Vagina (tissue), 2 donors: ENCODE measurements around the gene LHFPL5.

Source experiments
- POLR2A ChIP-seq, 2 donors: fragments of 450-650 bp; IDR thresholded peaks; one replicate each; pipeline ENCODE4 v1.6.1; 2017; ENCODE audit warnings: antibody characterized with exemption in 2 of 2, mild to moderate bottlenecking in 2 of 2, moderate library complexity in 2 of 2
- POLR2AphosphoS5 ChIP-seq, 2 donors: sonication (generic); formaldehyde crosslinking; IDR thresholded peaks; one replicate each; pipeline ENCODE4 v1.9.0; 2017; ENCODE audit warnings: antibody characterized with exemption in 2 of 2, mild to moderate bottlenecking in 2 of 2, low read depth in 1 of 2; ENCODE audit not compliant: insufficient read depth in 1 of 2
- TF ChIP-seq, protein P1 (sequence below), 3 experiments: fragments of 450-650 bp in 2 of 3; fragments of 200-600 bp in 1 of 3; sonication (generic) in 1 of 3; IDR thresholded peaks; one replicate each; pipeline ENCODE4 v1.5.1; 2017 to 2019; ENCODE audit warnings: antibody characterized with exemption in 3 of 3, mild to moderate bottlenecking in 2 of 3, moderate library complexity in 2 of 3

DNA sequence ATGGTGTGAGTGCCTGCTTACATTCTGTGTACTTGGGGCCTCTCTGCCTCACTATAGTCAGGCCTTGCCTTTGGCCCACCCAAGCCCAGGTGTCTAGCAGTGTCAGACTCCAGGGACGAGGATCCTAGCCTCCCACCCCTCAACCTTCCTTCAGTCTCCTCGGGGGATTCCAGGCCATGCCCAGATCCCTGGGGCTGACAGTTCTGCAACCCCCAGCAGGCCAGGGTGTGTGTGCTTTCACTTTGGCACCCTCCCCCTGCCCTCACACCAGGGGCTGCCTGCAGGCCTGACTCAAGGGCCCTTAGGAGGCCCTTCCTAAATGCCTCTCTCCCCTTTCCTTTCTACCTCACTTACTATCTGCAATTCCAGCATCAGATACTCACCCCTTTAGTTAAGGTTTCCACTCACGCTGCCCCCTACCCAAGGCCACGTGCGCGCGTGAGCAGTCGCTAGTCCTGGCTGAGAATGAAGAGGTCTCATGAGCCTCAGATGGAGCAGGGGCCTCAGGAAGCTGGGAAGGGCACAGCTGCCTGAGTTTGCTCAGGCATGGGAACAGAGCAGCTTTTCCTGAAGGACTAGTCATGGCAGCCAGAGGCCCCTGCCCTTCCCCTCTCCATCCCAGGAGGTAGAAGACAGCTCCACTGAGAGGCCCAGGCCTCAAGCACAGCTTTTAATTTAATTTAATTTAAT, 7.2 kb upstream of the LHFPL5 start:
- TF ChIP-seq, protein P1, sequence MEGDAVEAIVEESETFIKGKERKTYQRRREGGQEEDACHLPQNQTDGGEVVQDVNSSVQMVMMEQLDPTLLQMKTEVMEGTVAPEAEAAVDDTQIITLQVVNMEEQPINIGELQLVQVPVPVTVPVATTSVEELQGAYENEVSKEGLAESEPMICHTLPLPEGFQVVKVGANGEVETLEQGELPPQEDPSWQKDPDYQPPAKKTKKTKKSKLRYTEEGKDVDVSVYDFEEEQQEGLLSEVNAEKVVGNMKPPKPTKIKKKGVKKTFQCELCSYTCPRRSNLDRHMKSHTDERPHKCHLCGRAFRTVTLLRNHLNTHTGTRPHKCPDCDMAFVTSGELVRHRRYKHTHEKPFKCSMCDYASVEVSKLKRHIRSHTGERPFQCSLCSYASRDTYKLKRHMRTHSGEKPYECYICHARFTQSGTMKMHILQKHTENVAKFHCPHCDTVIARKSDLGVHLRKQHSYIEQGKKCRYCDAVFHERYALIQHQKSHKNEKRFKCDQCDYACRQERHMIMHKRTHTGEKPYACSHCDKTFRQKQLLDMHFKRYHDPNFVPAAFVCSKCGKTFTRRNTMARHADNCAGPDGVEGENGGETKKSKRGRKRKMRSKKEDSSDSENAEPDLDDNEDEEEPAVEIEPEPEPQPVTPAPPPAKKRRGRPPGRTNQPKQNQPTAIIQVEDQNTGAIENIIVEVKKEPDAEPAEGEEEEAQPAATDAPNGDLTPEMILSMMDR (IDR thresholded peaks at IDR 0.05) = no peak
- no peak for TF ChIP-seq POLR2A (IDR thresholded peaks at IDR 0.05)
- no peak for TF ChIP-seq POLR2AphosphoS5 (IDR thresholded peaks at IDR 0.05; ENCODE audit: insufficient read depth in 1 of 2, low read depth in 1 of 2)
